ENCODE data around the gene PRKAR2B. TPM values are rescaled to one million over a fixed set of nuclear protein-coding genes. Genes with fewer than 3 reads are reported as not detected.

Gene PRKAR2B
- total RNA-seq, 3 donors from 2014 or later (not counting 1 experiment from before 2014, with no cell fraction given): 2.1 to 14.3 (median 4.0) TPM

DNA sequence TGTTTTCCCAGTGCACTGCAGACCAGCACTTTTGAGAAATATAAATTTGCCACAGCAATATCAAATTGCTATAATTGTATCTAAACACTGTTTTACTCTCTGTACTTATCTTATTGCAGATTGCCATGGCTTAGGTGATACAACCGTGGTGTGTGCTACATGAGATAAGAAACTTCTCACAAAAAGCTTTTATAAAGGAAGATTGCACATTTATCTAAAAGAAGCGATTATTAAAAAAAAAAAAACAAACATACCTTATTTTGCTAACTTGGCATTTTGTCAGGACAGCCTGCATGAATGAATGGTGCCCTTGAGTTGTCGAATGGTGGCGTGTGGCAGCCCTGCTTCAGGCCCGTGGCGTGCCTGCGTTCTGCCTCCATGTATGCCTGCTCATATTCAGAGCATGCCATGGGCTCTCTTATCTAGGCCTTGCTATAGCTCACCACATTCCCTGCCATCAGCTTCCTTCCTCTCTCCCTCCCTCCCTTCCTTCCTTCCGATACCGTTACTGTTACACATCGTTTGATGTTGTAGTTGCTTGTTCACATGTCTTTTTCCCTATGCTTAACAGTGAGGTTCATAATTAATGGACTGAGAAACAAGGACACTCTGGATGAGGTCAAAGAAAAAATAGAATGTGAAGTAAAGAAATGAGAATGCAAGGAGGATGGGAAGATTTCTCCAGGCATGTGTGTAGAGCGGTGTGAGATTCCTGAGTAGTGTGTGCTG is 34.9 kb downstream of the PRKAR2B start:
- no peaks in the 10 kb centered on the region for H3K36me3 Mint-ChIP-seq
- H3K4me1 ChIP-seq (ENCODE audit: control insufficient read depth, insufficient read depth, low read length): no peaks in the 10 kb centered on the region
- H3K4me1 Mint-ChIP-seq: no peaks in the 10 kb centered on the region
- no peak overlapping the region for H3K4me3 Mint-ChIP-seq
- no peaks in the 10 kb centered on the region for H3K27me3 ChIP-seq (ENCODE audit: control insufficient read depth, insufficient read depth, low read length)
- intact Hi-C loops (cut with micrococcal nuclease): no loop called here
- TF ChIP-seq CTCF (IDR thresholded peaks at IDR 0.05): no peak
- H3K27me3 Mint-ChIP-seq (ENCODE audit: low read depth in 2 of 2): no peaks in the 10 kb centered on the region
- DNase-seq (no peak), ATAC-seq (no peak)
- no peak overlapping the region for H3K4me3 ChIP-seq (ENCODE audit: low read length)
- WGBS (ENCODE audit: insufficient coverage): 85% methylated on average over 10 of the region's 11 CpGs
- H3K9me3 Mint-ChIP-seq: no peaks in the 10 kb centered on the region
- H3K27ac Mint-ChIP-seq: no peak overlapping the region
- H3K9me3 ChIP-seq (ENCODE audit: control insufficient read depth, insufficient read depth, low read length): no peaks in the 10 kb centered on the region
- H3K36me3 ChIP-seq (ENCODE audit: control insufficient read depth, insufficient read depth, low read length): no peaks in the 10 kb centered on the region
- no peak overlapping the region for H3K27ac ChIP-seq (ENCODE audit: low read length)

GRCh38 chr7:107080099-107080505 is 35.6 kb downstream of the PRKAR2B start:
- no peaks in the 10 kb centered on the region for H3K36me3 Mint-ChIP-seq
- 62% methylated on average over 4 of the region's 4 CpGs for WGBS (ENCODE audit: insufficient coverage)
- no peak overlapping the region for H3K4me3 Mint-ChIP-seq

GRCh38 chr7:107080533-107080932 is 36.0 kb downstream of the PRKAR2B start:
- Histone ChIP-seq H3K9me3 (ENCODE audit: control insufficient read depth, insufficient read depth, low read length) (no peaks in the 10 kb centered on the region), H3K4me3 (ENCODE audit: low read length) (no peak overlapping the region), H3K27ac (ENCODE audit: low read length) (no peak overlapping the region), H3K36me3 (ENCODE audit: control insufficient read depth, insufficient read depth, low read length) (no peaks in the 10 kb centered on the region), H3K27me3 (ENCODE audit: control insufficient read depth, insufficient read depth, low read length) (no peaks in the 10 kb centered on the region), H3K4me1 (ENCODE audit: control insufficient read depth, insufficient read depth, low read length) (no peaks in the 10 kb centered on the region)
- no peaks in the 10 kb centered on the region for H3K36me3 Mint-ChIP-seq
- no peak for ATAC-seq
- intact Hi-C loops (cut with micrococcal nuclease): no loop called here
- no peak for DNase-seq
- H3K4me3 Mint-ChIP-seq: no peak overlapping the region
- whole genome bisulfite sequencing (ENCODE audit: insufficient coverage): 88% methylated on average over 2 of the region's 2 CpGs
- TF ChIP-seq CTCF (IDR thresholded peaks at IDR 0.05): no peak
- H3K4me1 Mint-ChIP-seq: no peaks in the 10 kb centered on the region
- H3K27ac Mint-ChIP-seq: no peak overlapping the region
- H3K27me3 Mint-ChIP-seq (ENCODE audit: low read depth in 2 of 2): no peaks in the 10 kb centered on the region
- H3K9me3 Mint-ChIP-seq: no peaks in the 10 kb centered on the region

More at GRCh38 chr7:107080099-107080505, 35.6 kb downstream of the PRKAR2B start:
- no peaks in the 10 kb centered on the region for H3K4me1 Mint-ChIP-seq
- intact Hi-C loops (cut with micrococcal nuclease): no loop called here
- no peaks in the 10 kb centered on the region for H3K27me3 Mint-ChIP-seq (ENCODE audit: low read depth in 2 of 2)
- no peak overlapping the region for H3K27ac Mint-ChIP-seq
- H3K4me3 ChIP-seq (ENCODE audit: low read length): no peak overlapping the region
- no peaks in the 10 kb centered on the region for H3K9me3 ChIP-seq (ENCODE audit: control insufficient read depth, insufficient read depth, low read length)
- H3K4me1 ChIP-seq (ENCODE audit: control insufficient read depth, insufficient read depth, low read length): no peaks in the 10 kb centered on the region
- no peak for TF ChIP-seq CTCF (IDR thresholded peaks at IDR 0.05)
- H3K36me3 ChIP-seq (ENCODE audit: control insufficient read depth, insufficient read depth, low read length): no peaks in the 10 kb centered on the region
- ATAC-seq: peak in 1 of 3 donors; percentile 30
- H3K27me3 ChIP-seq (ENCODE audit: control insufficient read depth, insufficient read depth, low read length): no peaks in the 10 kb centered on the region
- no peak for DNase-seq
- H3K9me3 Mint-ChIP-seq: no peaks in the 10 kb centered on the region
- H3K27ac ChIP-seq (ENCODE audit: low read length): no peak overlapping the region

GRCh38 chr7:107085180-107085579 is 40.7 kb downstream of the PRKAR2B start:
- H3K9me3 Mint-ChIP-seq: no peaks in the 10 kb centered on the region
- H3K4me1 Mint-ChIP-seq: no peaks in the 10 kb centered on the region
- Histone ChIP-seq H3K36me3 (ENCODE audit: control insufficient read depth, insufficient read depth, low read length) (no peaks in the 10 kb centered on the region), H3K27ac (ENCODE audit: low read length) (no peak overlapping the region), H3K4me3 (ENCODE audit: low read length) (no peak overlapping the region), H3K9me3 (ENCODE audit: control insufficient read depth, insufficient read depth, low read length) (no peaks in the 10 kb centered on the region), H3K27me3 (ENCODE audit: control insufficient read depth, insufficient read depth, low read length) (no peaks in the 10 kb centered on the region), H3K4me1 (ENCODE audit: control insufficient read depth, insufficient read depth, low read length) (no peaks in the 10 kb centered on the region)
- H3K4me3 Mint-ChIP-seq: no peak overlapping the region
- ATAC-seq: no peak
- intact Hi-C loops (cut with micrococcal nuclease): no loop called here
- no peaks in the 10 kb centered on the region for H3K27me3 Mint-ChIP-seq (ENCODE audit: low read depth in 2 of 2)
- no peak overlapping the region for H3K27ac Mint-ChIP-seq
- TF ChIP-seq CTCF (IDR thresholded peaks at IDR 0.05): no peak
- DNase-seq: no peak
- no peaks in the 10 kb centered on the region for H3K36me3 Mint-ChIP-seq
